Activated CD4-positive, alpha-beta T cell treated with anti-CD3 and anti-CD28 coated beads, Interleukin-2, Interleukin-4, amounts not matched to agents 100 ng/mL and 50 ng/mL, durations not matched to agents 16 hours and 8 hours (primary cell): ENCODE data around the gene XKR7.

Experiments
- DNase-seq: peaks from one replicate; pipeline ENCODE4 v3.0.0-alpha.2; 2020; ENCODE audit warnings: low spot score

The XKR7 gene

DNA sequence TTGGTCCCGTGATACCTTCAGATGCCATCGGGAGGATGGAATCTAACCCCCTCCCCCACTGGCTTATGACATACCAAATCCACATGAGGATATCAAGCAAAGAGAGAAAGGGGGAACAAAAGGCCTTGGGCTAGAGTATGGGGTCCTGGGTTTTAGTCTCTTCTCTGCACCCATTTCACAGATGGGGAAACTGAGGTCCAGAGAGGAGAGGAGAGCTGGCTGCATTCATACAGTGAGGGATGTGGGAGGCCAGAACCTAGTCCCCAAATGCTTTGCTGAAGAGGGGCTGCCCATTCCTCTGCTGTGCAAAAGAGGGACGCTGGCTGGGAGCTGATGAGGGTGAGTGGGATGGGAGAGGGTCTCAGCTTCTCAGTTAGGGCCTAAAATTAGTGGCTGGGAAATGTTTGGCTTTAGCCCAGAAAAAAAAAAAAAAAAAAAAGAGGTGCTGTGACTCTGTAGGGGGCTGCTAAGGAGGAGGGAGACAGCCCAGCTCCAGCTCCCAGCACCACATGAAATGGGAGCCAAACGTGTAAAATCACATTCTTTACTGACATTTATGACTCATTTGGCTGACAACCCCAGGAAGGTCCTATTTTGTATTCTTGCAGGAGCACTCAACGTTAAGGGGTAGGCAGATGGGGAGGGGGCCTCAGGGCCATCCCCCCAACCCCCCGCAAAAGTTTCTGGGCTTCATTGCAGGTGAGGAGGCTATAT is 11.9 kb downstream of the XKR7 start:
- no peak for DNase-seq

DNA sequence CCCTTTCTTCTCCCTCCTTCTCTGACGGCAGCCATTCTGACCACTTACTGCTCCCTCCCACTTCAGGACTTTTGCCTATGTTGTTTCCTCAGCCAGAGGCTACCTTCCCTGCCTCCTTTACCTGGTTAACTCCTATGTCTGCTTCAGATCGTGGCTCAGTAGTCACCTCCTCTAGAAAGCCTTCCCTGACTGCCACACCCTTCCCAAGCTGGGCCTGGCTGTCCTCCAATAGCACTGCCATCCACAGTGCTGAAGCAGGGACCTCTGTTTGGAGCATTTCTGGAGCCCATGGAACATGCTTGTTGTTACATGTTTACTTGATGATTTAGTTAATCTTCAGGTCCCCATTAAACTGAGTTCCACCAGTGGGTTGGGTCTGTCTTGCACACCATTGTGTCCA is 13.8 kb downstream of the XKR7 start:
- no peak for DNase-seq

DNA sequence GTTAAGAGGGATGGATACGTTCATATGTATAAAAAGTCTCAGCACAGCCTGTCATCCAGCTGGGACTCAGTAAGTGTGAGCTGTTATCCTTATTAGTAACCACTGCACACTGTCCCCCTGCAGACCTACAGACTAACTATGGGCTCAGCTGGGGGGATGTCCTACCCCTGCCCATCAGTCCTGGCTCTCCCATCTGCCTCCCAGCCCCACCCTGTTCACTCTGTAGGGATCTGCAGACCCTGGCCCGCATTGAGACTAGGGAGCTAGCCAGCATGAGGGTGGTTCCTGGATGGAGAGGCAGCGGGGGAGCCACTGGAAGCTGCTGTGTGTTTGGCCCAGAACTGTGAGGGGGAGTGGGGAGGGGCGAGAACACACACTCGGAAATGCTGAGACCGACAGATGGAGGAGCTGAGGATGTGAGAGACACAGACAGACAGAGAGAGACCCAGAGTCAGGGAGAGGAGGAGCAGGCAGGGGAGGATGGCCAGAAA is 17.1 kb downstream of the XKR7 start:
- no peak for DNase-seq

DNA sequence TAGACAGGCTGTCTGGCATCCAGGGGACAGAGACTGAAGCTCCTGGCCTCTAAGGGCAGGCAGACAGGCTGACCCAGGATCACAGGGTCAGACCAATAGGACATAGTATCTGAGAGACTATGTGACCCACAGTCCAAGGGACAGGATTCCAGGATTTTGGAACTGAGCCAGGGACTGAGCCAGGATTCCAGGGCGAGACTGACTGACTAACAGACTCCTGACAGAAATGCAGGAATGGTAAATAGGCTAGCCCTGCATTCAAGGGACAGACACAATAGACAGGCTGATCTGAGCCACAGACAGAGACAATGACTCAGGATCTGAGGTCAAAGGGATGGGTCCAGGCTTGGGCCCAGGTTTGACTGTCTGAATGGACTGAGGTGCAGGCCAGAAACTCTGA is 19.8 kb downstream of the XKR7 start:
- no peak for DNase-seq

DNA sequence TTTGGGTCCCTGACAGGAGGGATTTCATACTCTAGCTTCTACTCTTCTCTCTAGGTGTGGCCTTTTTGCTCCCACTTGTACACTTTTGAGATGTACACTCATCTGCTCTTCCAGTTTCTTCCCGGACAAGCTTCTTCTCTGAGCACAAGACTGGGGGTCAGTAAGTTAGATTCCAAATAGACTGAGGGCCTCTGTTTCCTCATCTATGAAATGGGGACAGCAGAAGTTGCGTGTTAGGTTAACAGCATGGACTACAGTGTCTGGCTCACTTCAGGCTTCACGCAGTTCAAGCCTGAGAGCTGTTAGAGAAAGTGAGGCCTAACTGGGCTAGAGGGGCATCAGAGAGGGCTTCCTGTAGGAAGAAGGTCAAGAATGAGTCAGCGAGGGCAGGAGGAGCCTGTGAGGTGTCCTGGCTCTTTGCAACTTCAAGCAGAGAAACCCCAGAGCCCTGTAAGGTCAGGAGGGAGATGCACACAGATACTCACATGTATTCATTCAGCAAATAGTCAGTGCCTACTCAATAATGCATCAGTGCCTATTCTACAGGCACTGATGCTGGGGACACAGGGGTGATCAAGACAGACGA is 20.6 kb downstream of the XKR7 start:
- no peak for DNase-seq

DNA sequence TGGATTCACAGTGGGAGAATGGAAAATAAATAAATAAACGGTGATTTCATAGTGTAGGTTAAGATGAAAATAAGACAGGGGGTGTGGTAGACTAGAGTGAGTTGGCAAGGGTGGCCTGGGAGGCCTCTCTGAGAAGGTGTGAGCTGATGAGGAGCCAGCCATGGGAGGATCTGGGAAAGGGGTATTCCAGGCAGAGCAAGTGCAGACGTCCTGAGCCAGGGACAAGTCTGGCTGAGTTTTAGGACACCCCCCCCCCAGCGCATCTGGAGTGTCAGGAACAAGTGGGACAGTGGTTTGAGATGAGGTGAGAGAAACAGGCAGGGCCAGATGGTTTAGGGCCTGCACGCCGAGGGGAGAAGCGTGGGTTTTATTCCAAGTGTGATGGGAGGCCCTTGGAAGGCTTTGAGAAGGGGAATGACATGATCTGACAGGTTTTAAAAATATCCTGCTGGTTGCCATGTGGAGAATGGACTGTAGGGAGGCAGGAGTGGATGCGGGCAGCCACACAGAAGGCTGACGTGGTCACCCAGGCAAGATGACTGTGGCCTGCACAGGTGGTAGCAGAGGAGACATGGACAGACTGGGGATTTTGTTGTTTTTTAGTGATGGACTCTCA is 21.2 kb downstream of the XKR7 start:
- no peak for DNase-seq

DNA sequence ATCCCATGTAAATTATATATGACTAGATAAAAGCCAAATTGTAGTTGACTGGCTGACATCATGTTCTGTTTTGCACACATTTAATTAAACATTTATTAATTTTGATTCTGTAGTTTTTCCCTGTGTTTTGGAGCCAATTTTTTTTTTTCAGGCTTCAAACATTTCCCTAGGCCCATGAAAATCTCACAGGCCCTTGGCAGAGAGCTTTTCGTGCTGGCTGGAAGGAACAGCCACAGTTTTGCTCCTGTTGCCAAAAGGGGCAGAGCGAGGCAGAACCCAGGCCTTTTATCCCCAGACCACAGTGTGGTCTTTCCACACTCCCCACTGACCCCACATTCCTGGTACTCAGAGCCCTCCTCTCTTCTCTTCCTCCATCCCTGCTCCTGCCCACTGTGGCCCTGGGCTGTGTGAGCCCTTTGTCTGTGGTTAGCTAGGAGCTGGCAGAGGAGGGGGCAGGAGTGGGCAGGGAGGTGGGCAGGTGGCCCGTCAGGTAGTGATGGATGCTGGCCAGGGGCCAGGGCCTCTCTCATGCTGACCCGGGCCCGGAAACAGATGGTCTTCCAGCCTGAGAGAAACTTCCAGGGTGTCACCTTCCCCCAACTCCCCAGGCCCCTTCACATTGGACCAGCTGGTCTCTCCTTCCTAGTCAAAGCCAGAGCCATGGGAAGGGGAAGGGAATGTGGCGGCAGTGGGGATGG is 22.8 kb downstream of the XKR7 start:
- no peak for DNase-seq

DNA sequence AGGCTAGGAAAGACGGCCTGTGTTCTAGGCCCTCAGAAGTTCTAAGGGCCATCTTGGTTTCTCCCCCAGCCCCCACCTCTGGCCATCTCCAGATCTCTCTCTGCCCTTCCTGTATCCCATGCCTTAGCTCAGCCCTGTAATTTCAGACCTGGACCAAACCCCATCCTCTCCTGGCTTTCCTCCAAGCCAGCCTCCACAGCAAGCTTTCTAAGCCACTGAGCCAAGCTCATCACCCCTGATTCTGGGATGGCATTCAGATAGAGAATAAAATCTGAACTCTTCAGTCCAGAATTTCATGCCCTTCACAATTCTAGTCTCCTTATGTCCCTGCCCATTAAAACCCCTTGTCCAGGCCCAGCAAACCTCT is 23.4 kb downstream of the XKR7 start:
- DNase-seq, result no peak

DNA sequence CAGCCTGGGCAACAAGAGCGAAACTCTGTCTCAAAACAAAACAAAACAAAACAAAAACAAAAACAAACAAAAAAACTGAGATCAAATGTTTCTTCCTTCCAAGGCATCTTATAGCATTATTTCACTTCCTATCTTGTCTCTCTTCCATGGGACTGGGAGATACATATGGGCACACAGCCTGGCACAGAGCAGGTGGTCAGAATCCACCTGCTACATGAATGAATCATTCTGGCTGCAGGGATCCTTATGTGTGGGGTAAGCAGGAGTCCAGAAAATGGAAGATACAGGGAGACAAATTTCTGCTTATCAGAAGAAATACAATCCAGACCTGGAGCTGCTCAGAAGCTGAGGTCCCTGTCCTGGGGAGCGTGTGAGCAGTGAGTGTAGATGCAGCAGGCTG is 24.1 kb downstream of the XKR7 start:
- no peak for DNase-seq

DNA sequence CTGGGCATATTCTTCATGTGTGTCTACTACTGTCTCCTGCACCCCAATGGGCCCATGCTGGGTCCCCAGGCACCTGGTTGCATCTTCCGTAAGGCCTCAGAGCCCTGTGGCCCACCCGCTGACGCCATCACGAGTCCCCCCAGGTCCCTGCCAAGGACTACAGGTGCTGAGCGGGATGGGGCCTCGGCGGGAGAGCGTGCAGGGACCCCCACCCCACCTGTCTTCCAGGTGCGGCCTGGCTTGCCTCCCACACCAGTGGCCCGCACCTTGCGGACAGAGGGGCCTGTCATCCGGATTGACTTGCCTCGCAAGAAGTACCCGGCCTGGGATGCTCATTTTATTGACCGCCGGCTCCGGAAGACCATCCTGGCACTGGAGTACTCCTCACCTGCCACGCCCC is 29.0 kb downstream of the XKR7 start:
- DNase-seq, result no peak

DNA sequence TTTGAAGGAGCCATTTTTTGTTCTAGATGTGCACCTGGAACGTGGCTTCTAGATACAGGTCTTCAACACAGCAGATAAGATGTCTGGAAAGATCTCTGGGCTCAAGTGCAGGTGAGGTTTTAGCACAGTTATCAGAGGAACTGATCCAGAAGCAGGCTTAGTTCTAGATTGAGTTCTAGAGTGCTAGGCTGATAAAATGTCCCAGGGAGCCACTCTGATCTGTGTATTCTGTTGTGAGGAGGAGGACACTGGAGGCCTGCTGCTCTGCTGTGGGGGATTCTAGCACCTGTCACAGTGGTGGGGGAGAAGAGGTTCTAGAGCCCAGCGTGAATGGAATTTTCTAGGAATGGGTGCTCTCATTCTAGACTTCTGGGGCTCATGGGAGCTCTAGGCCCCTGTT is 30.3 kb downstream of the XKR7 start:
- DNase-seq, result no peak

DNA sequence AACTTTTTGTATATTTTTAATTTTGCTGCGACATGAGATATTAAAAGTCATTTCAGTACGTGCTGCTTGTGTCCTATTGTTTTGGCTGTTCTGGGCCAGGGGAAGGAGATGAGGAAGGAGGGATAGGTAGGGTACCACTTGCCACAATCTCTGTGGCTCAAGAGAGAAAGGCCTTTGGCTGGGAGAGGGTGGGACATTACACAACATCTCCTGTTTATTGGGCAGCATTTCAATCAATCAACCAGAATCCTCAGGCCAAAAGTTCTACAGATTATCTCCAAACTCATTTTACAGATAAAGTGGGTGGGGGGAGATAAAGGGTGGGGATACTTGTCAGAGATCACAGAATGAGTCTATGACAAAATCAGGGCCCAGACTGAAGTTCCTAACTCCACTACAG is 35.4 kb downstream of the XKR7 start:
- no peak for DNase-seq

DNA sequence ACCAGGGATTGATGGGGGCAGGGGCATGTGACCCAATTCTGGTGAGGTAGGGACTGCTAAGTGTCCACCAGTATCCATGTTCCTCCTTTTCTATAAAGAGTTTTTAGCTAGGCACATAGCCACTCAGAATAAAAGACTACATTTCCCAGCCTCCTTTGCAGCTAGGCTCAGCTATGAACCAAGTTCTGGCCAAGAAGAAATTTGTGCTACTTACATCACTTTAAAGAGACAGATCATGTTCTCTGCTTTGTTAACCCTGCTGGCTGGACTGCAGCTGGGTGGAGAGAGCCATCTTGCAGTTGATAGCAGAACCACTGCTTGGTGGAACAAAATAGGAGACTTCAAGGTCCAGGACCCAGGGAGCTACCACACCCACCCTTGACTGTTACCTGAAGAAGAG is 37.0 kb downstream of the XKR7 start:
- no peak for DNase-seq

DNA sequence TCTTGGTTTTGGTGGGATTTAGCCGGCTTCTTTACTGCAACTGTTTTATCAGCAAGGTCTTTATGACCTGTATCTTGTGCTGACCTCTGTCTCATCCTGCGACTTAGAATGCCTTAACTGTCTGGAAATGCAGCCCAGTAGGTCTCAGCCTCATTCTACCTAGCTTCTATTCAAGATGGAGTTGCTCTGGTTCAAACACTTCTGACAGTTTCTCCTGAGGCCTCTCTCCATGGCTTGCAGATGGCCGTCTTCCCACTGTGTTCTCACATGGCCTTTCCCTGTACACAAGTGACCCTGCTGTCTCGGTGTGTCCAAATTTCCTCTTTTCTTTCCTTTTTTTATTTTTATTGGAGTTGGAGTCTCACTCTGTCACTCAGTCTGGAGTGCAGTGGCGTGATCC is 38.1 kb downstream of the XKR7 start:
- DNase-seq, result no peak

DNA sequence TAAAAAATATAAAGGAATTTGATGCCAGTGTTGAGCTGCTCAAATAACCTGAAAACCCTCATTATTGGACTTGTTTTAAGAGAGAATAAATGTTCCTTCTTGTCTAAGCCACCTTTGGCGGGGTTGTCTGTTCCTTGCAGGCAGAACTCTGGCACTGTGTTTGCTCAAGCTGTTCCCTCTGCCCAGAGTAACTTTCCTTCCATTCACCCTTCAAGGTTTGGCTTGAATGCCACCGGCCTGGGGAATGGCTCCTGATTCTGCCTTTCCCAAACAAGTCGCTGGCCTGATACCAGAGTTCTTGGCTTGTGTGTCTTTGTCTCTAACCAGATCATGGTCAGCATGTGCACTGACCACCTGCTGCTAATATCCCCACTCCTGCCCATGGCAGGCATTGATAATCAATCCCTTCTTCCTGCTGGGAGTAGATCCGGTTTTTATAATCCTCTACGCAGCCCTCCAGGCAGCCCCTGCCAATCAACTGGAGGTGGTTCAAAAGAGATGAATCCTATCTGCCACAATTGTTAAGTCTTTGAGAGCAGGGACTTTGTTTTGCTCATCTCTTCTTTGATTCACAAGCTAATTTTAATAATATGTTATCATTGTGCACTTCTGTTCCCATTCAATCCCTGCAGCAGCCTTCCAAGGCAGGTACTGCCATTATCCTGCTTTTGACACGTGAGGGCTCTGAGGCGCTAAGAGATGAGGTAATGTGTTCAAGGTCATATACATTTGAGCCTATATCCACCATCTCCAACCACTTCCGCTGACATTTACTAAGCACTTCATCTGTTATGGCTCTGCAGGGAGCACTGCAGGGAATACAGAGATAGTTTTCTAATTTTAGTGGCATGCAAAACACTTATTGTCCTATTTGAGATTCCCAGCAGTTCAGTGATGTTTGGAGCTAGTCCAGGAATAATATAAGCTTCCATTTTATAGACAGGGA is 39.2 kb downstream of the XKR7 start:
- no peak for DNase-seq

DNA sequence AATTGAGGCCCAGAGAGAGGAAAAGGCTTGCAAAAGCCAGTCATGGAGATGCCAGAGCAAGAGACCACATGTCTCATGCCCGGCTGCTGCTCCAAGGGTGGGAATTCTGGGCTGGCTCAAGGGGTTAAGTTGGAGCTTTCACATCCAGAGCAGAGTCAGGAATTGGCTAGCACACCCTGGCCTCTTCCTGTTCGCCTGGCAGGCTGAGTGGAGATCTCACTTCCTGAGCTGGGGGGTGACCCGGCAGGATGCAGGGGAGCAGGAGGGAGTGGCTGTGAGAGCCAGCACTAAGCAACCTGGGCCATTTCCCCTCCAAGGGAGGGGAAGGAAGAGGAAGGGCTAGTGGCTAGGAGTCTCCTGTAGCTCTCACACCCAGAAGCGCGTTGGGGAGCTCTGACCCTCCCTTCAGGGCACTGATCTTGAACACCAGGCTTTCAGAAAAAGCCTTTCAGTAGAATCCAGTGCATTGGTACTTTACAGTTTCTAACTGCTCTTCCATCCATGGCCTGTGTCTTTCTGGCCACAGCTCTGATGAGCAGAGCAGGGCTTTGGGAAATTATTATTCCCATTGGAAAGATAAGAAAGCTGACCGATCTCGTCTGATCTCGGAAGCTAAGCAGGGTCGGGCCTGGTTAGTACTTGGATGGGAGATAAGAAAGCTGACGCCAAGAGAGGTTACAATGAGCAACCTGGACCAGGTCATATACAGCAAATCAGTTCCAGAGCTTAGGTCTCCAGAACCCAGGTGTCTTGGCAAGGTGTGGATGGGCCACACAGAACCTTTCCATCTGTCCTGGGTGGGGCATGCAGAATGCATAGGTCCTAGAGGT is 40.1 kb downstream of the XKR7 start:
- no peak for DNase-seq

DNA sequence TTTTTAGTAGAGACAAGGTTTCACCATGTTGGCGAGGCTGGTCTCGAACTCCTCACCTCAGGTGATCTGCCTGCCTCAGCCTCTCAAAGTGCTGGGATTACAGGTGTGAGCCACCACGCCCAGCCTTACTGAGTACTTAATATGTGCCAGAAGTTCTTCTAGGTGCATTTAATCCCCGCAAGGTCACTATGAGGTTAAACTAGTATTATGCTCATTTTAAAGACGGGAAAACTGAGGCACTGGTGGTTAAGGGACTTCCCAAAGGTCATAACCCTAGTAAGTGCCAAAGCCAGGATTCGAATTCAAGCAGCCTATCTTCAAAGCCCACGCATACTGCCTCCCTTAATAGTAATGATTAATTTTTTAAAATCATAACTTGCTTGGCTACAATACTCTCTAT is 41.6 kb downstream of the XKR7 start:
- DNase-seq, result no peak

DNA sequence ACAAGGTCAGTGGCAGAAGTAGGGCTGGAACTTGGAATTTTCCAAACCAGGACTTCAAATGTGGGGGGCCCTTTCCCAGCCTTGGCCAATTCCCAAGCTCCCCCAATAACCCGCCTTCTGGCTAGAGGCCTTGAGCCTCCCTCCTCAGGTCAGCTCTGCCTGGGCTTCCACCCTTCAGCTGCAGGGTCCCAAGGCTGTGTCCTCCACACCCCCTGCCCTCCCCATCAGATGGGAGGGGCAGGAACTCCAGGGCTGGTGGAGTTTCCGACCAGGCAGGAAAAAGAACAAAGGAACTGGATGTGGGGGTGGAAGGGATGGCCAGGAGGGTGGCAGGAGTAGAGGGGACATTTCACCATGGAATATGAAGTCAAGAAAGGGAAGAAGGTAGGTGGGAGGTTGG is 42.1 kb downstream of the XKR7 start, which contains the start of gene CCM2L:
Gene CCM2L, plus strand, starts transcription at position 338 of the 400 bp plus-strand sequence. Its CDS starts 17 bp downstream, at position 355.
- DNase-seq, result no peak

DNA sequence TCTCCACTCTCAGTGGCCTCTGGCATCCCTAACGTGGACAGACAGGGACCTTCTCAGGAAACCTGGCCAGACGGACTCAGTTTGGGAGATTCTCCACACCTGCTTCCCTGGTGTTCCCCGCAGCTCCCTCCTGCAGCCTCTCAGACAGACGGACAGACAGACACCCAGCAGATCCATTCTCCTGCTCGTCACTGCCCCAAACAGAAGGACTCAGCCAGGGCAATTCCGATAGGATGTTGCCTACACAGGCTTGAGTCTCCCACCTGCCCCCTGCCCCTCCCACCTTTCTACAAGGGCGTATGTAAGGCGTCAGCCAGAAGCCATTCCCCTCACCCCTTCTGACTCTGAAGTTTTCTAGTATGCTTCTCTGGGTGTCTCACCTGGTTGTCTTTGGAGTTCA is 42.7 kb downstream of the XKR7 start:
- DNase-seq, result no peak

DNA sequence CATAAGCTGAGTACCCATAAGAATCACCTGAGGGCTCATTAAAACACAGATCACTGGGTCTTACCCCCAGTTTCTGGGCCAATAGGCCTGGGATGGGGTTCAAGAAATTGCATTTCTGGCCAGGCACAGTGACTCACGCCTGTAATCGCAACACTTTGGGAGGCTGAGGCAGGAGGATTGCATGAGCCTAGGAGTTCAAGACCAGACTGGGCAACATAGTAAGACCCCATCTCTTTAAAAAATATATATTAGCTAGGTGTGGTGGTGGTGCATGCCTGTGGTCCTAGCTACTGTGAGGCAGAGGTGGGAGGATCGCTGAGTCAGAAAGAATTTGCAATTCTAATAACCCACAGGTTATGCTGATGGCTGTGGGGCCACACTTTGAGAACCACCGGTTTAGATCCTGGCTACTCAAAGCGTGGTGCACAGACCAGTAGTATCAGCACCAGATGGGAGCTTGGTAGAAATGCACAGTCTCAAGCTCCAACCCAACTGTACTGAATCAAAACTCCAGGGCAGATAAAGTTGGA is 44.3 kb downstream of the XKR7 start:
- DNase-seq, result no peak

DNA sequence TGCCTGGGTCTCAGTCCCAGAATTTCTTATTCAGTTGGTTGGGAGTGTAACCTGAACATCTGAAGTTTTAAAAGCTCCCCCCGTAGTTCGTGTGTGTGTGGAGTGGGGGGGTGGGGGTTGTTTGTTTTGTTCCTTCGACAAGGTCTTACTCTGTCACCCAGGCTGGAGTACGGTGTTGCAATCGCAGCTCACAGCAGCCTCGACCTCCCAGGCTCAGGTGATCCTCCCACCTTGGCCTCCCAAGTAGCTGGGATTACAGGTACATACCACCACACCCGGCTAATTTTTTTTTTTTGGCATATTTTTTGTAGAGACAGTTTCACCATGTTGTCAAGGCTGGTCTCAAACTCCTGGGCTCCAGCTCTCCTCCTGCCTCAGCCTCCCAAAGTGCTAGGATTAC is 45.4 kb downstream of the XKR7 start:
- DNase-seq, result no peak
